Small intestine (tissue), 7 donors: Measurements from ENCODE around the gene RRAGC. TPM values are rescaled to one million over a fixed set of nuclear protein-coding genes. Genes with fewer than 3 reads are reported as not detected.

Source experiments
- DNase-seq, 2 donors: peaks; one replicate each; pipeline versions ENCODE4 v3.0.0 to v3.0.0-alpha.2; 2013
- FAIRE-seq: peaks from 2 replicates; lab custom pipeline; 2012; peaks lifted over from hg19 to GRCh38; lab: Jason Lieb, UNC
- H3K27ac ChIP-seq, 3 donors: one replicate each; pipeline ENCODE4 v1.5.1; 2013; ENCODE audit warnings: low read length in 2 of 3, mild to moderate bottlenecking in 2 of 3, control low read depth in 1 of 3, inconsistent platforms in 1 of 3, low read depth in 1 of 3, moderate library complexity in 1 of 3
- H3K27me3 ChIP-seq, 3 donors: one replicate each; pipeline ENCODE4 v1.6.1; 2013; ENCODE audit warnings: low read length in 3 of 3, inconsistent platforms in 1 of 3; ENCODE audit not compliant: control insufficient read depth in 3 of 3, insufficient read depth in 3 of 3
- H3K36me3 ChIP-seq, 3 donors: one replicate each; pipeline ENCODE4 v1.6.1; 2013; ENCODE audit warnings: low read length in 3 of 3, inconsistent platforms in 1 of 3, low read depth in 1 of 3, mild to moderate bottlenecking in 1 of 3, moderate library complexity in 1 of 3; ENCODE audit not compliant: control insufficient read depth in 3 of 3, insufficient read depth in 2 of 3
- H3K4me1 ChIP-seq, 3 donors: one replicate each; pipeline ENCODE4 v1.6.1; 2013; ENCODE audit warnings: low read length in 2 of 3, inconsistent platforms in 1 of 3, low read depth in 1 of 3, mild to moderate bottlenecking in 1 of 3, moderate library complexity in 1 of 3; ENCODE audit not compliant: control insufficient read depth in 3 of 3, insufficient read depth in 2 of 3
- H3K4me3 ChIP-seq, 3 donors: one replicate each; pipeline ENCODE4 v1.5.1; 2013; ENCODE audit warnings: low read length in 3 of 3, control low read depth in 1 of 3, inconsistent platforms in 1 of 3, low read depth in 1 of 3, mild to moderate bottlenecking in 1 of 3, moderate library complexity in 1 of 3
- H3K9me3 ChIP-seq, 2 donors: one replicate each; pipeline ENCODE4 v1.6.1; 2013; ENCODE audit warnings: low read depth in 1 of 2, low read length in 1 of 2; ENCODE audit not compliant: control insufficient read depth in 2 of 2, insufficient read depth in 1 of 2
- WGBS, 3 donors: extraction: QIAGEN DNeasy Blood & Tissue Kit; methylation state at CpG; one replicate each; pipeline ENCODE4 v1.1.7; 2013; 5-methylcytosine and 5-hydroxymethylcytosine counted together
- polyA plus RNA-seq, 4 donors: library from polyadenylated mRNA; stranded (reverse) in 3 of 4; unstranded in 1 of 4; fragments of 200-250 nt in 3 of 4; fragments of 120-200 nt in 1 of 4; gene quantifications; one replicate each; pipeline versions ENCODE4 v1.2.1 to v1.2.3, GENCODE V29; 2013
- donor health status: healthy with polysubstance abuse.
- donor health status: control.
- donor health status: control.
- donor health status: Bipolar disorder and iron deficiency.
- donor health status: healthy.

RRAGC gene
- polyA plus RNA-seq, 4 donors: 15.1 to 27.9 (median 25.8) TPM

GRCh38 chr1:38806090-38806489 lies 53.5 kb downstream of the RRAGC start:
- FAIRE-seq (no peak), DNase-seq (no peak)
- H3K36me3 ChIP-seq: no peaks in the 10 kb centered on the region
- peaks cover 0 to 2% (median 0%) of the 10 kb centered on the region in 3 donors for H3K4me1 ChIP-seq
- H3K27me3 ChIP-seq: peaks cover 3 to 22% (median 9%) of the 10 kb centered on the region in 3 donors
- H3K4me3 ChIP-seq: no peak overlapping the region
- no peaks in the 10 kb centered on the region for H3K9me3 ChIP-seq
- no peak overlapping the region for H3K27ac ChIP-seq
- WGBS, 3 donors: 92 to 97% (median 95%) methylated on average over 1 of the region's 1 CpG

DNA sequence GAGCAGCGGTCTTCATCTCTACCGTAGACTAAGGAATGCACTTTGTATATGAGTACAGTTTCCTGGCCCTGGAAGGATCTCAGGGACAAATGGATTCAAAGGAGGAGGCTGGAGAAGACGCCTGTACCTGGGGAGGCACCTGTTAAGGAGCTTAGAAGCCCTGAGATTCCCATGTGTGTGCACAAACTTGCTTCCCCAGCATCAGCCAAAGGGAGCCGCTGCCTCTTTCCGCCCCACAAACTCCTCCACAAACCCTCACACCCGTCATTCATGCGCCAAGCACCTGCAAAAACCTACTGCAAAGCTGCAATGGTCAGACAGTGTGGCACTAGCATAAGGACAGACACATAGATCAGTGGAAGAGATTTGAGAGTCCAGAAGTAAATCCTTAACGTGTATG lies 54.5 kb downstream of the RRAGC start:
- DNase-seq (no peak), FAIRE-seq (no peak)
- Histone ChIP-seq H3K4me3 (no peak overlapping the region), H3K36me3 (no peaks in the 10 kb centered on the region), H3K27me3 (peaks cover 3 to 22% (median 9%) of the 10 kb centered on the region in 3 donors), H3K4me1 (peaks cover 0 to 2% (median 0%) of the 10 kb centered on the region in 3 donors), H3K27ac (no peak overlapping the region), H3K9me3 (no peaks in the 10 kb centered on the region)
- 58 to 63% (median 61%) methylated on average over 8 of the region's 8 CpGs for WGBS, 3 donors

DNA sequence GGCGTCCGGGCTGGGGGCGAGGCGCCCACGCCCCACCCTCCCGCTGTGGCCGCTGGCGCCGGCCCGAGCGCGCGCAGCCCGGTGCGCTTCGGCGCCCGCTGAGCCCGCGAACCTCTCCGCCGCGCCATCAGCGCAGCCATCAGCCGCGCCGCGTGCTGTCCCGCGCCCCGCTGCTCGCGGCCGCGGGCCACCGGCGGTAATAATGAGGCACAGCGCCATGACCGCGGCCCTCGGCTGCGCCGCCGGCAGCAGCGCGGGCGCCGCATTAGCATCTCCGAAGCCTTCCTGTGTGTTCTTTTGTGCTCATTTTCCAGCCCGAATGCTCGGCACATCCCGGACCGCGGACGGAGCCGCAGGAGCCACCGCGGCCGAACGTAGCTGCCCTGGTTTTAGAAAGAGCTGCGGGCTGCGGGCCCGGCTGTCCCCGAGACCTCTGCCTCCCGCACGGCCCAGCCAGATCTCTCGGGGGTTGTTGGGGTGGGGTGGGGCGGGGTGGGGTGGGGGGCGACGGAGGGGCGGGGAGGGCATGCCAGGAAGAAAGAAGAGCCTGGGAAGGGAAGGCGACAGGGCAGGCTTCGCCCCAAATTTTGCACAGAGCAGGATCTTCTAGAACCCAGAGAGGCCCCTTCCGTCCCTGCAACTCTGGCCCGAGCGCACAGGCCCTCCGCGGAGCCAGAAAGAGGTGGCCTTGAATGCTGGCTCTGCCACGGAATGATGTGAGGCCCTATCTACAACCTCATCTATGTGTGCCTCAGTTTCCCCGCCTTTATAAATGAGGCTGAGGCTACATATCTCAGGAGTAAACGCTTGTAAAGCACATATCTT lies 55.3 kb downstream of the RRAGC start:
- peak in 1 of 2 donors; percentile 28 for DNase-seq
- FAIRE-seq: no peak

GRCh38 chr1:38803647-38804046 lies 55.9 kb downstream of the RRAGC start:
- H3K36me3 ChIP-seq: no peaks in the 10 kb centered on the region
- 10 to 13% (median 12%) methylated on average over 8 of the region's 8 CpGs for WGBS, 3 donors
- no peak overlapping the region for H3K27ac ChIP-seq
- peaks cover 0 to 2% (median 0%) of the 10 kb centered on the region in 3 donors for H3K4me1 ChIP-seq
- no peaks in the 10 kb centered on the region for H3K9me3 ChIP-seq
- peak overlapping the region in 1 of 3 donors; percentile 34 for H3K4me3 ChIP-seq
- H3K27me3 ChIP-seq: peaks cover 3 to 22% (median 9%) of the 10 kb centered on the region in 3 donors
- FAIRE-seq (no peak), DNase-seq (no peak)

More for the DNA sequence above, 55.3 kb downstream of the RRAGC start:
- Histone ChIP-seq H3K36me3 (no peaks in the 10 kb centered on the region), H3K27me3 (peaks cover 3 to 22% (median 9%) of the 10 kb centered on the region in 3 donors), H3K27ac (no peak overlapping the region), H3K4me1 (peaks cover 0 to 2% (median 0%) of the 10 kb centered on the region in 3 donors), H3K4me3 (peak overlapping the region in 1 of 3 donors; percentile 34), H3K9me3 (no peaks in the 10 kb centered on the region)
- WGBS, 3 donors: 3% methylated on average over 68 to 81 of the region's 81 CpGs

DNA sequence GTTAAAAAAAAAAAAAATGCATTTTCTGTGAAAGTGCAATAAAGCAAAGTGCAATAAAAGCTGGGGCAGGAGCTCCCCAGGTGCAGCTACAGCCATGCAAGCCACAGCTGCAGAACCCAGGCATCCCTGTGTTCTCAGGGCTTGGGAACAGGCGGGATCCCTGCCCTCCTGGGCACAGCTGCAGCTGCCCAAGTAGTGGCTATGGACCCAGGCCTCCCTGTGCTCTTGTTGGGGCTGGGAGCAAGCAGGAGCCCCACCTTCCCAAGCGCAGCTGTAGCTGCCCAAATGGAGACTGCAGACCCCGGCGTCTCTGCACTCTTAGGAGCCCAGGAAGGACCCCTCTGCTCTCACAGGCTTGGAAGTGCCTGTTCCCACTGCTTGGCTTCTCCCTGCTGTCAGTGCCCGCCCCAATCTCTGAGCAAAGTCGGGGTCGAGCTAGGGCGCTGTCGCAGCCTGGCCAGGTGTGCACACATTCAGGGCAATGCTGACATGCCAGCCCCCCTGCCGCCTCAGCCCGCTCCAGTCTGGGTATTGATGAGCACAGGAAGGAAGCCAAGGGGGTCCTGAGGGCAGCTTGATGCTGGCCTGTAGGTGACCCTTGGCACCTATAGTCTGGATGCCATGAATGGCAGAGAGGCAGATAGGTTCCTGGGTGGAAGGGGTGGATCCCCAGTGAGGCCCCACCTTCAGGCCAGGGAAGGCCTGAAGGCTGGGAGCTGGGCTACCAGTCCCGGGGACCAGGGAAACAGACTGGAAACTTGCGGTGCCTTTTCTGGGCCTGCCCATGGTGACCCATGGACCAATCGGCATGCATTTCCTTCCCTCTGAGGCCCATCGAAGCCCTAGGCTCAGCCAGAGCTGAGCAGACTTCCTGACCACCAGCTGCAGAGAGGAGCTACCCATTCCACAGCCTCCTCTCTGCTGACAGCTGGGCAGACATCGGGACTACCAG lies 58.6 kb downstream of the RRAGC start:
- DNase-seq (no peak), FAIRE-seq (no peak)
- Histone ChIP-seq H3K4me3 (no peak overlapping the region), H3K4me1 (peaks cover 0 to 2% (median 0%) of the 10 kb centered on the region in 3 donors), H3K27me3 (peaks cover 3 to 20% (median 6%) of the 10 kb centered on the region in 3 donors), H3K9me3 (no peaks in the 10 kb centered on the region), H3K36me3 (no peaks in the 10 kb centered on the region), H3K27ac (no peak overlapping the region)
- 80 to 85% (median 84%) methylated on average over 15 to 16 of the region's 16 CpGs for WGBS, 3 donors

- H3K9me3 ChIP-seq: peaks cover 0 to 7% of the 10 kb centered on the region in 2 donors
- no peaks in the 10 kb centered on the region for H3K36me3 ChIP-seq
- DNase-seq (no peak), FAIRE-seq (no peak)
- no peak overlapping the region for H3K4me3 ChIP-seq
- no peak overlapping the region for H3K27ac ChIP-seq
- H3K4me1 ChIP-seq: no peaks in the 10 kb centered on the region
- peaks cover 0 to 7% (median 0%) of the 10 kb centered on the region in 3 donors for H3K27me3 ChIP-seq
Observed at GRCh38 chr1:38793299-38793698, 66.3 kb downstream of the RRAGC start.

GRCh38 chr1:38791892-38792291 lies 67.7 kb downstream of the RRAGC start:
- Histone ChIP-seq H3K9me3 (peaks cover 0 to 7% of the 10 kb centered on the region in 2 donors), H3K27me3 (peaks cover 0 to 7% (median 6%) of the 10 kb centered on the region in 3 donors), H3K36me3 (no peaks in the 10 kb centered on the region), H3K4me3 (no peak overlapping the region), H3K27ac (no peak overlapping the region), H3K4me1 (no peaks in the 10 kb centered on the region)
- DNase-seq: no peak
- no peak for FAIRE-seq
- WGBS, 3 donors: 33 to 56% (median 35%) methylated on average over 1 of the region's 1 CpG

GRCh38 chr1:38791164-38791515 lies 68.4 kb downstream of the RRAGC start:
- no peak overlapping the region for H3K4me3 ChIP-seq
- peaks cover 0 to 7% (median 6%) of the 10 kb centered on the region in 3 donors for H3K27me3 ChIP-seq
- no peak overlapping the region for H3K27ac ChIP-seq
- no peak for FAIRE-seq
- no peaks in the 10 kb centered on the region for H3K4me1 ChIP-seq
- DNase-seq: no peak
- H3K36me3 ChIP-seq: no peaks in the 10 kb centered on the region
- H3K9me3 ChIP-seq: peaks cover 0 to 7% of the 10 kb centered on the region in 2 donors
